HG02759 (cell line): ENCODE measurements around the gene TEPSIN.

ENCODE experiments used
- ATAC-seq: cut with Tn5 transposase; IDR thresholded peaks from one replicate; pipeline ENCODE4 v1.9.1; 2021; ENCODE audit warnings: mild to moderate bottlenecking, moderate library complexity; ENCODE audit not compliant: unreplicated experiment

Gene TEPSIN

GRCh38 chr17:81250286-81251093 is 11.6 kb upstream of the TEPSIN start:
- no peak for ATAC-seq

- ATAC-seq, result no peak
Measured at GRCh38 chr17:81249223-81250040, 10.6 kb upstream of the TEPSIN start.

- ATAC-seq, result no peak
Measured at GRCh38 chr17:81248649-81249048, 9.8 kb upstream of the TEPSIN start.

DNA sequence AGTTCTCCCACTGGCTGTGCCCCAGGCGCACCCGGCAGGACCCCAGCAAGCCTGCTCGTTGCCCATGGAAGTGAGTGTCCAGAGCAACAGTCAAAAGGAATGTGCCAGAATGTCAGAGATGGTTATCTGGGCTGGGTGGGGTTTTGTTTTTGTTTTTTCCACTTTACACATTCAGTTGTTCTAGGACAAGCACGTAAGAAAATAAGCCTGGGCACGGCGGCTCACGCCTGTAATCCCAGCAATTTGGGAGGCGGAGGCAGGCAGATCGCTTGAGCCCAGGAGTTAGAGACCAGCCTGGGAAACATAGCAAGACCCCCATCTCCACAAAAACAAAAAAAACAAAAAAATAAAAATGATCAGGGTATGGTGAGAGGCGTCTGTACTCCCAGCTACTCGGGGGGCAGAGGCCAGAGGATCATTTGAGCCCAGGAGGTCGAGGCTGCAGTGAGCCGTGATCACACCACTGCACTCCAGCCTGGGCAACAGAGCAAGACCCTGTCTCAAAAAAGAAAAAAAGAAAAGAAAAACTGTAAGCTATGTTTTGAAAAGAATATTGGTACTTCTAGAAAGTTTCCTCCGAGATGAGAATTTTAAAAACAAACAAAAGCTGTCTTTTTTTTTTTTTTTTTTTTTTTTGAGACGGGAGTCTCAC is 8.6 kb upstream of the TEPSIN start:
- ATAC-seq, result no peak

DNA sequence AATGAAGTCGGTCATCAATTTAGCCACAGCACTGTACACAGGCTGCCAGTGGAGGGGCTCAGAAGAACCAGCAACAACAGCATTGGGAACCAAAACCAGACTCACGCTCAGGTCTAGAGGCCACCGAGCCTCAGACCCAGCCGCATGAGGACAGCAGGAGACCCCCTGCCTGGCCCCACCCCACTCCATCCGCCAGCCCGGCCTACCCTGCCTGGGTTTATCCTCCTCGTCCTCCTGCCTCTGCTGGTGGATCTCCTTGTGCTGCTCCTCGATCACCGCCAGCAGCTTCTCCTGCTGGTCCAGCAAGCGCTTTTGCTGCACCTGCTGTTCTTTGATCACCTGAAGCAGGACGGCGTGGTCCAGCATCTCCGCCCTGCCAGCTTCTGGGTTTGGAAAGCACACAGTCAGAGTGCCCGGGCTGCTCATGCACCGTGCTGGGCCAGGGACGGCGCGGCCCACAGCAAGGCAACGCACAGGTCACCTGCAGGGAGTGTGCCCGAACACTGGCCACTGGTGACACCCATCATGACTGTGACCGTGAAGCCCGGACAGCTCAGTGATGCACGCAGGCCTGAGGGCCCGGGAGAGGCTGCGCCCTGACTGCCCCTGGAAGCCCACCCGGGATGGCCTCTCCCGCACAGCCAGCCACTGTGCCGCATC is 8.0 kb upstream of the TEPSIN start:
- no peak for ATAC-seq

- ATAC-seq, result no peak
Measured at GRCh38 chr17:81246343-81246670, 7.5 kb upstream of the TEPSIN start.

- ATAC-seq, result no peak
Measured at GRCh38 chr17:81245665-81246342, 6.9 kb upstream of the TEPSIN start.

- ATAC-seq, result no peak
Measured at GRCh38 chr17:81245024-81245664, 6.3 kb upstream of the TEPSIN start.

DNA sequence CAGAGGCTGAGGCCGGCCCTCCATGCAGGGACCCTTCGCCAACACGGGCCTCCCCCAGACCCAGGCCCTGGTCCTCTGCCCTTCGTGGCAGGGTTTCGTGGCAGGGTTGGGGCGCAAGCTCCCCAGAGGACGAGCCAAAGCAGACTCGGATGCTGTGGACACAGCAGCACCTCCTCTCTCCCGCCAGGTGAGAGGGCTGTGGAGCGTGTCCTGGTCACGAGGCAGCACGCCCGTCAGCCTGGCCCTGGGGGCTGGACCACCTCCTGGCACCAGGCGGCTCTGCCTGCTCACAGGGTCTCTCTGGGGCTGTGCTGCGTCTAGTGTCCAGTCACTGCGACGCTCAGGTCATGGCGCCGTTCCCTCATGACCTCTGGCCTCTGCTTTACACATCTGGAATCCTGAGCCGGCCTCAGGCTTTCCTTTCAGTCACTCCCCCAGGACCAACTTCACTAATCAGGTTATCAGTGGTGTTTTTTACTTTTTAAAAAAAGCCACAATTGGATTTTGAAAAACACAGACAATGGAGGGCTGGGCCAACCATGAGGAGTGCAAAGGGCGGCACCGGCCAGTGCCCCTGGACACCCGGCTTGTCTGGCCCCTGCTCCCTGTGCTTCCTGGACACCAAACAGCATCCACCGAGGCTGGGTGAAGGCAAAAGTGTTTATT is 5.6 kb upstream of the TEPSIN start:
- no peak for ATAC-seq

GRCh38 chr17:81243333-81243664 is 4.4 kb upstream of the TEPSIN start:
- no peak for ATAC-seq

DNA sequence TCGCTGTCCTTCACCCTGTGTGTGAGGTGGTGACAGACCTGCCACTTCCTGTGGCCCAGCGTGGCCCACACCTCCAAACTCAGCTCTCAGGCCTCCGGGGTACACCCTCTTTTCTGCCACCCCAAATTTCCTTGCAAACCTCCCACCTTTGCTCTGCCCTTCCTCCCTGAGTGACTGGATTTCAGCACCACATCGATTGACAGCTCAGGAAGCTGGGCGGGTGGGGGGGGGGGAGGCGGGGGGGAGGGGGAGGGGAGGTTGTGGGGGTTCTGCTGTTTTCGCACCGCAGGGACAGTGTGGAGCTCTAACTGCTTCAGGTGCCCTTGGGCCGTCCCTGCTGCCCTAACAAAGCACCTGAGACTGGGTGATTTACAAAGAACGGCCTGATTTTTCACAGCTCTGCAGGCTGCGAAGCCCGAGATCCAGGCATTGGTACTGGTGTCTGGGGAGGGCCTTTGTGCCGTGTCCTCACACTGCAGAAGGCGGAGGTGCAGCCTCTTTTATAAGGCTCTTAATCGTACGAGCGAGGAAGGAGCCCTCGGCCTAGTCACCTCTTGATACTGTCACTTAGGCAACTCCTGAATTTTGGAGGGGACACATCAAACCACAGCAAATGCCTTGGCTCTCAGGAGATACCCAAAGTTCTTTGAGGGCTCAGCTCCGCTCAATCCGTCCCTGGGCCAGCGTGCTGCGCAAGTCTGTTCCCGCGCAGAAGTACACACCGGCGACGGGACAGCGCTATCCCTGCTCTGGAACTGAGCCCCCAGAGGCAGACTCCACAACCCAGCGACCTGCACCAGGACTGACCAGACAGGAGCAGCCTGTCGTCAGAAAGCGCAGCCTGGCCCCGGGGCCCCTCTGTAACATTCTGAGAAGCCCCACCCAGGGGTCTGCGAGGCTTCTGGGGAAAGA is 3.8 kb upstream of the TEPSIN start:
- ATAC-seq, result no peak

DNA sequence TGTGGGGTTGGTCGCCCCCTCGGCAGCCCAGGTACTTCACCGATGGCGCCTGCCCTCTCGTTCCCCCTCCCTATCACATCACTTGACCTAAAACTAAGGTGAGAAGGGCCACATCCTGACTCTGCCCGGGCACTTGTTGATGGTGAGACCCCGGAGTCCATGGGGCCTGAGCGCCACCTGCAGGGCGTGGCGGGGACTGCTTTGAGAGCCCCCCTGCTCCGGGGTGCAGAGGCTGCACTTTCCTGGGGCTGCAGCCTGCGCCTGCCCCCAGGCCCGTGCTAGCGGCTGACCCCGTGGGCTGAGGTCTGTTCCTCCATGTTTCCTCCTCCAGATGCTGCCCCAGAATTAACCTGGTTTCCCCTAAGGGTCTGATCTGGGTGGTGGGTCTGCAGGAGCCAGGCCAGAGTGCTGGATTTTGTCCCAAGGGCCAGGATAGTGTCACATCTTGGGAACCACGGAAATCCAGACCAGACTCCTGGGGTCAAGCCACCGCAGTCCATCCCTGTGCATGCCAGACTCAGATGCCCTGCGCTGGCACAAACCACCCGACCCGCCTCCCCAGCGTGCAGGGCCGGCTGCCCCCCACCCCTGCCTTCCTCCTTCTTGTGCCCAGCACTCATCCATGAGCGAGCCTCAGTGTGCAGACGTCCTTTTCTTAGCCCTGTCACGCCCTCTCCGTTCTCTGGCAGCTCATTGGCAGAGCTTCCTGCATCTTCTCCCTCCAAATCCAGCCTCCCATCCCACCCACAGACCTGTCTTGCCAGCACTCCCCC is 3.0 kb upstream of the TEPSIN start:
- ATAC-seq, result no peak

GRCh38 chr17:81241203-81241602 is 2.3 kb upstream of the TEPSIN start:
- ATAC-seq, result no peak

- ATAC-seq, result no peak
Measured at GRCh38 chr17:81240761-81241160, 1.9 kb upstream of the TEPSIN start.

- ATAC-seq, result no peak
Measured at GRCh38 chr17:81239714-81240555, 1.1 kb upstream of the TEPSIN start.

DNA sequence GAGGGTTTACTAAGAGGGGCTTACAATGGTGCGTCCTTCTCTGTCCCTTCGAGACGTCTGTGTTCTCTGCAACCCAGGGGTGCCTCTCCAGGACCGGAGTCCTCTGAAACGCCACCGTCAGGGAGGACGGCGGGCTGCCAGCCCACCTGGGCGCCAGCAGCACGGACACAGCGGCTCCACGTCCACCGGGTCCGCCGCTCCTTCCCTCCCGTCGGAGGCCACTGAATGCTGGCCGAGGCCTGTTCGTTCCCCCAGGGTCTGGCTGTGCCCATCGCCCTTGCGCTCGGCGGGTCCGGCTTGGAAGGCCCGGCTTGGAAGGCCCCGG is 403 bp downstream of the TEPSIN start:
- peak; percentile 3 for ATAC-seq
